ENCODE measurements around the gene LIPC. TPM values are rescaled to one million over a fixed set of nuclear protein-coding genes. Genes with fewer than 3 reads are reported as not detected.

Gene LIPC
- total RNA-seq, 5 donors from 2014 or later (not counting 1 experiment from before 2014, with no cell fraction given), result 0.89 to 2.1 (median 1.5) TPM

- Histone ChIP-seq H3K27me3 (replicated peaks in 1 of 2; ENCODE audit: control insufficient read depth in 2 of 2, extremely low read depth in 1 of 2, insufficient read depth in 2 of 2, low read length in 1 of 2) (peaks cover 0 to 11% of the 10 kb centered on the region in 2 experiments), H3K9me3 (no peaks in the 10 kb centered on the region), H3K4me1 (ENCODE audit: control insufficient read depth in 1 of 2, extremely low read depth in 1 of 2, insufficient read depth in 2 of 2, low read length in 2 of 2) (peaks cover 3 to 7% of the 10 kb centered on the region in 2 experiments), H3K36me3 (ENCODE audit: control insufficient read depth in 2 of 2, extremely low read depth in 1 of 2, insufficient read depth in 1 of 2, low read length in 1 of 2) (no peaks in the 10 kb centered on the region), H3K27ac (ENCODE audit: low read length) (no peak overlapping the region), H3K4me3 (ENCODE audit: control insufficient read depth in 1 of 2, extremely low read depth in 1 of 2, low read length in 1 of 2) (no peak overlapping the region)
- CTCF ChIA-PET, result no interaction called here
- Mint-ChIP-seq H3K27ac (peak overlapping the region in 1 of 2 donors; percentile 16), H3K4me1 (peaks cover 12 to 24% (median 17%) of the 10 kb centered on the region in 3 donors), H3K9me3 (no peaks in the 10 kb centered on the region), H3K4me3 (peak overlapping the region in 1 of 3 donors; percentile 48), H3K36me3 (no peaks in the 10 kb centered on the region), H3K27me3 (no peaks in the 10 kb centered on the region)
- WGBS (ENCODE audit: insufficient coverage), result 91% methylated on average over 10 of the region's 23 CpGs
- no peak for ATAC-seq (replicated peaks in 1 of 4)
- POLR2A ChIA-PET, result no interaction called here
- no peak for DNase-seq
Measured at GRCh38 chr15:58551764-58552504, 120.1 kb downstream of the LIPC start.

GRCh38 chr15:58552505-58553364, 120.9 kb downstream of the LIPC start:
- peaks cover 12 to 20% (median 16%) of the 10 kb centered on the region in 3 donors for H3K4me1 Mint-ChIP-seq
- peaks cover 0 to 11% of the 10 kb centered on the region in 2 experiments for H3K27me3 ChIP-seq (replicated peaks in 1 of 2; ENCODE audit: control insufficient read depth in 2 of 2, extremely low read depth in 1 of 2, insufficient read depth in 2 of 2, low read length in 1 of 2)
- H3K36me3 ChIP-seq (ENCODE audit: control insufficient read depth in 2 of 2, extremely low read depth in 1 of 2, insufficient read depth in 1 of 2, low read length in 1 of 2), result no peaks in the 10 kb centered on the region
- H3K36me3 Mint-ChIP-seq, result no peaks in the 10 kb centered on the region
- POLR2A ChIA-PET, result no interaction called here
- peaks cover 3 to 7% of the 10 kb centered on the region in 2 experiments for H3K4me1 ChIP-seq (ENCODE audit: control insufficient read depth in 1 of 2, extremely low read depth in 1 of 2, insufficient read depth in 2 of 2, low read length in 2 of 2)
- DNase-seq, result no peak
- H3K4me3 Mint-ChIP-seq, result no peak overlapping the region
- H3K27ac ChIP-seq (ENCODE audit: low read length), result no peak overlapping the region
- CTCF ChIA-PET, result interaction anchor here in 1 of 2 donors (1.0 kb wide), 1 partner anchor 220 kb away, joined by 3 read pairs; no protein-coding TSS in a partner anchor
- no peaks in the 10 kb centered on the region for H3K27me3 Mint-ChIP-seq
- H3K9me3 Mint-ChIP-seq, result no peaks in the 10 kb centered on the region
- H3K4me3 ChIP-seq (ENCODE audit: control insufficient read depth in 1 of 2, extremely low read depth in 1 of 2, low read length in 1 of 2), result no peak overlapping the region
- WGBS (ENCODE audit: insufficient coverage), result 97% methylated on average over 20 of the region's 24 CpGs
- no peak for ATAC-seq (replicated peaks in 1 of 4)
- no peak overlapping the region for H3K27ac Mint-ChIP-seq
- no peaks in the 10 kb centered on the region for H3K9me3 ChIP-seq

- Histone ChIP-seq H3K9me3 (no peaks in the 10 kb centered on the region), H3K4me1 (ENCODE audit: control insufficient read depth in 1 of 2, extremely low read depth in 1 of 2, insufficient read depth in 2 of 2, low read length in 2 of 2) (peaks cover 3 to 7% of the 10 kb centered on the region in 2 experiments), H3K27me3 (replicated peaks in 1 of 2; ENCODE audit: control insufficient read depth in 2 of 2, extremely low read depth in 1 of 2, insufficient read depth in 2 of 2, low read length in 1 of 2) (peaks cover 0 to 11% of the 10 kb centered on the region in 2 experiments), H3K27ac (ENCODE audit: low read length) (no peak overlapping the region), H3K36me3 (ENCODE audit: control insufficient read depth in 2 of 2, extremely low read depth in 1 of 2, insufficient read depth in 1 of 2, low read length in 1 of 2) (no peaks in the 10 kb centered on the region), H3K4me3 (ENCODE audit: control insufficient read depth in 1 of 2, extremely low read depth in 1 of 2, low read length in 1 of 2) (no peak overlapping the region)
- POLR2A ChIA-PET, result no interaction called here
- no peaks in the 10 kb centered on the region for H3K9me3 Mint-ChIP-seq
- H3K27ac Mint-ChIP-seq, result no peak overlapping the region
- CTCF ChIA-PET, result interaction anchor here in 1 of 2 donors (1.0 kb wide), 1 partner anchor 219 kb away, joined by 3 read pairs; no protein-coding TSS in a partner anchor
- DNase-seq (no peak), ATAC-seq (replicated peaks in 1 of 4) (no peak)
- no peaks in the 10 kb centered on the region for H3K36me3 Mint-ChIP-seq
- H3K4me3 Mint-ChIP-seq, result no peak overlapping the region
- no peaks in the 10 kb centered on the region for H3K27me3 Mint-ChIP-seq
- peaks cover 12 to 20% (median 16%) of the 10 kb centered on the region in 3 donors for H3K4me1 Mint-ChIP-seq
- 52% methylated on average over 6 of the region's 10 CpGs for WGBS (ENCODE audit: insufficient coverage)
Measured at GRCh38 chr15:58553365-58553918, 121.7 kb downstream of the LIPC start.

- POLR2A ChIA-PET, result no interaction called here
- H3K9me3 Mint-ChIP-seq, result no peaks in the 10 kb centered on the region
- no peaks in the 10 kb centered on the region for H3K27me3 Mint-ChIP-seq
- no peak overlapping the region for H3K4me3 ChIP-seq (ENCODE audit: control insufficient read depth in 1 of 2, extremely low read depth in 1 of 2, low read length in 1 of 2)
- DNase-seq (no peak), ATAC-seq (replicated peaks in 1 of 4) (no peak)
- H3K27ac ChIP-seq (ENCODE audit: low read length), result no peak overlapping the region
- H3K4me1 ChIP-seq (ENCODE audit: control insufficient read depth in 1 of 2, extremely low read depth in 1 of 2, insufficient read depth in 2 of 2, low read length in 2 of 2), result peaks cover 3 to 7% of the 10 kb centered on the region in 2 experiments
- no peaks in the 10 kb centered on the region for H3K9me3 ChIP-seq
- no peaks in the 10 kb centered on the region for H3K36me3 Mint-ChIP-seq
- CTCF ChIA-PET, result no interaction called here
- WGBS (ENCODE audit: insufficient coverage), result 92% methylated on average over 5 of the region's 5 CpGs
- peaks cover 12 to 20% (median 16%) of the 10 kb centered on the region in 3 donors for H3K4me1 Mint-ChIP-seq
- no peak overlapping the region for H3K27ac Mint-ChIP-seq
- H3K27me3 ChIP-seq (replicated peaks in 1 of 2; ENCODE audit: control insufficient read depth in 2 of 2, extremely low read depth in 1 of 2, insufficient read depth in 2 of 2, low read length in 1 of 2), result peaks cover 0 to 11% of the 10 kb centered on the region in 2 experiments
- no peak overlapping the region for H3K4me3 Mint-ChIP-seq
- H3K36me3 ChIP-seq (ENCODE audit: control insufficient read depth in 2 of 2, extremely low read depth in 1 of 2, insufficient read depth in 1 of 2, low read length in 1 of 2), result no peaks in the 10 kb centered on the region
Measured at GRCh38 chr15:58554758-58555157, 123.0 kb downstream of the LIPC start.

GRCh38 chr15:58555162-58556027, 123.6 kb downstream of the LIPC start:
- H3K27ac Mint-ChIP-seq, result no peak overlapping the region
- ATAC-seq (replicated peaks in 1 of 4) (no peak), DNase-seq (no peak)
- Histone ChIP-seq H3K9me3 (no peaks in the 10 kb centered on the region), H3K4me1 (ENCODE audit: control insufficient read depth in 1 of 2, extremely low read depth in 1 of 2, insufficient read depth in 2 of 2, low read length in 2 of 2) (peaks cover 3 to 7% of the 10 kb centered on the region in 2 experiments), H3K27me3 (replicated peaks in 1 of 2; ENCODE audit: control insufficient read depth in 2 of 2, extremely low read depth in 1 of 2, insufficient read depth in 2 of 2, low read length in 1 of 2) (peaks cover 0 to 11% of the 10 kb centered on the region in 2 experiments), H3K36me3 (ENCODE audit: control insufficient read depth in 2 of 2, extremely low read depth in 1 of 2, insufficient read depth in 1 of 2, low read length in 1 of 2) (no peaks in the 10 kb centered on the region), H3K27ac (ENCODE audit: low read length) (no peak overlapping the region), H3K4me3 (ENCODE audit: control insufficient read depth in 1 of 2, extremely low read depth in 1 of 2, low read length in 1 of 2) (no peak overlapping the region)
- ChIA-PET CTCF (no interaction called here), POLR2A (interaction anchor here in 1 of 2 donors (0.6 kb wide), 1 partner anchor 81 kb away, joined by 4 read pairs; no protein-coding TSS in a partner anchor)
- no peak overlapping the region for H3K4me3 Mint-ChIP-seq
- no peaks in the 10 kb centered on the region for H3K36me3 Mint-ChIP-seq
- peaks cover 12 to 20% (median 14%) of the 10 kb centered on the region in 3 donors for H3K4me1 Mint-ChIP-seq
- no peaks in the 10 kb centered on the region for H3K27me3 Mint-ChIP-seq
- WGBS (ENCODE audit: insufficient coverage), result 87% methylated on average over 9 of the region's 15 CpGs
- H3K9me3 Mint-ChIP-seq, result no peaks in the 10 kb centered on the region
